Measurements from ENCODE around the gene CFAP45. TPM values are rescaled to one million over a fixed set of nuclear protein-coding genes. Genes with fewer than 3 reads are reported as not detected.

The CFAP45 gene
- total and polyA plus RNA-seq, 9 of the 15 experiments (the other 6 are each of a cell fraction or from before 2014, with no cell fraction given) = 0.65 to 2.4 (median 1.5) TPM

DNA sequence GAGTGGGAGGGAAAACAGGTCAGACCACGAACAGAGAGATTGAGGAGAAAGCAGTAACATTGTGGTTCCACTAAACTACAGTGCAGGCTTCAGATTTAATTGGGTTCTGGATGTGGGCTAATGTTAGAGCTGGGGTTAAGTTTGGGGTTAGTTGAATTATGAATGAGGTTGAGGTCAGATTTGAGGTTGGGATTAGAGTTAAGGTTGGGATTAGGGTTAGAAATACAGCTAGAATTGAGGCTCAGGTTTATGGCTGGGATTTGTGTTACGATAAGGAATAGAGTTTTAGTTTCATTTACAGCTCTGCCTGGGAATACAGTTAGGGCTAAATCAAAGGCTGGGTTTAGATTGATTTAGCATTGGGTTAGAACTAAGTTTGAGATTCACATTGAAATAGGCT, 35.7 kb downstream of the CFAP45 start (continued):
- TF ChIP-seq, protein P1, sequence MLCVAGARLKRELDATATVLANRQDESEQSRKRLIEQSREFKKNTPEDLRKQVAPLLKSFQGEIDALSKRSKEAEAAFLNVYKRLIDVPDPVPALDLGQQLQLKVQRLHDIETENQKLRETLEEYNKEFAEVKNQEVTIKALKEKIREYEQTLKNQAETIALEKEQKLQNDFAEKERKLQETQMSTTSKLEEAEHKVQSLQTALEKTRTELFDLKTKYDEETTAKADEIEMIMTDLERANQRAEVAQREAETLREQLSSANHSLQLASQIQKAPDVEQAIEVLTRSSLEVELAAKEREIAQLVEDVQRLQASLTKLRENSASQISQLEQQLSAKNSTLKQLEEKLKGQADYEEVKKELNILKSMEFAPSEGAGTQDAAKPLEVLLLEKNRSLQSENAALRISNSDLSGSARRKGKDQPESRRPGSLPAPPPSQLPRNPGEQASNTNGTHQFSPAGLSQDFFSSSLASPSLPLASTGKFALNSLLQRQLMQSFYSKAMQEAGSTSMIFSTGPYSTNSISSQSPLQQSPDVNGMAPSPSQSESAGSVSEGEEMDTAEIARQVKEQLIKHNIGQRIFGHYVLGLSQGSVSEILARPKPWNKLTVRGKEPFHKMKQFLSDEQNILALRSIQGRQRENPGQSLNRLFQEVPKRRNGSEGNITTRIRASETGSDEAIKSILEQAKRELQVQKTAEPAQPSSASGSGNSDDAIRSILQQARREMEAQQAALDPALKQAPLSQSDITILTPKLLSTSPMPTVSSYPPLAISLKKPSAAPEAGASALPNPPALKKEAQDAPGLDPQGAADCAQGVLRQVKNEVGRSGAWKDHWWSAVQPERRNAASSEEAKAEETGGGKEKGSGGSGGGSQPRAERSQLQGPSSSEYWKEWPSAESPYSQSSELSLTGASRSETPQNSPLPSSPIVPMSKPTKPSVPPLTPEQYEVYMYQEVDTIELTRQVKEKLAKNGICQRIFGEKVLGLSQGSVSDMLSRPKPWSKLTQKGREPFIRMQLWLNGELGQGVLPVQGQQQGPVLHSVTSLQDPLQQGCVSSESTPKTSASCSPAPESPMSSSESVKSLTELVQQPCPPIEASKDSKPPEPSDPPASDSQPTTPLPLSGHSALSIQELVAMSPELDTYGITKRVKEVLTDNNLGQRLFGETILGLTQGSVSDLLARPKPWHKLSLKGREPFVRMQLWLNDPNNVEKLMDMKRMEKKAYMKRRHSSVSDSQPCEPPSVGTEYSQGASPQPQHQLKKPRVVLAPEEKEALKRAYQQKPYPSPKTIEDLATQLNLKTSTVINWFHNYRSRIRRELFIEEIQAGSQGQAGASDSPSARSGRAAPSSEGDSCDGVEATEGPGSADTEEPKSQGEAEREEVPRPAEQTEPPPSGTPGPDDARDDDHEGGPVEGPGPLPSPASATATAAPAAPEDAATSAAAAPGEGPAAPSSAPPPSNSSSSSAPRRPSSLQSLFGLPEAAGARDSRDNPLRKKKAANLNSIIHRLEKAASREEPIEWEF (CRISPR knock-in tag; IDR thresholded peaks at IDR 0.05) = no peak

DNA sequence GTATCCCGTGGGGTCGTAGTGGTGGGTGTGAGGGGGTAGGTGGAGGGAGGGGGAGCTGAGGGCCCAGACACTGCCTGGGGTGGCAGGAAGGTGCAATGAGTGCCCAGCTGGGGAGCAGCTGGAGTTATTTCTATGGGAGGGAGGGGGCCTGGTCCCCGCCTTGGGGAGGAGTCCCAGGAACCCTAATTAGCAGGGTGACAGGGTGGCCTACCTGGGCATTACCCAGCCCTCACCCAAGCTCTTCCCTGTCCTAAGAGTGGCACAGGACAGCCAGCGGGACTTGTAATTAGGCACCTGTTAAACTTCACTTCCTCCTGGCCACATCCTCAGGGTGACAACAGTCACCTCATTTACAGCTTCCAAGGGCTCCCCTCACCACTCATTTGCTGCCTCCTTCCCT, 37.4 kb downstream of the CFAP45 start, which contains the start of gene VSIG8:
VSIG8 (minus strand) TSS at position 101 of the 400 bp plus-strand sequence. CDS start 136 bp downstream, outside the sequence.
- FAIRE-seq = no peak
- TF ChIP-seq, protein P2, sequence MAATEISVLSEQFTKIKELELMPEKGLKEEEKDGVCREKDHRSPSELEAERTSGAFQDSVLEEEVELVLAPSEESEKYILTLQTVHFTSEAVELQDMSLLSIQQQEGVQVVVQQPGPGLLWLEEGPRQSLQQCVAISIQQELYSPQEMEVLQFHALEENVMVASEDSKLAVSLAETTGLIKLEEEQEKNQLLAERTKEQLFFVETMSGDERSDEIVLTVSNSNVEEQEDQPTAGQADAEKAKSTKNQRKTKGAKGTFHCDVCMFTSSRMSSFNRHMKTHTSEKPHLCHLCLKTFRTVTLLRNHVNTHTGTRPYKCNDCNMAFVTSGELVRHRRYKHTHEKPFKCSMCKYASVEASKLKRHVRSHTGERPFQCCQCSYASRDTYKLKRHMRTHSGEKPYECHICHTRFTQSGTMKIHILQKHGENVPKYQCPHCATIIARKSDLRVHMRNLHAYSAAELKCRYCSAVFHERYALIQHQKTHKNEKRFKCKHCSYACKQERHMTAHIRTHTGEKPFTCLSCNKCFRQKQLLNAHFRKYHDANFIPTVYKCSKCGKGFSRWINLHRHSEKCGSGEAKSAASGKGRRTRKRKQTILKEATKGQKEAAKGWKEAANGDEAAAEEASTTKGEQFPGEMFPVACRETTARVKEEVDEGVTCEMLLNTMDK (IDR thresholded peaks at IDR 0.05; ENCODE audit: borderline replicate concordance, insufficient read depth, low read depth, low read length, poor library complexity, severe bottlenecking) = no peak
- TF ChIP-seq, protein P3, sequence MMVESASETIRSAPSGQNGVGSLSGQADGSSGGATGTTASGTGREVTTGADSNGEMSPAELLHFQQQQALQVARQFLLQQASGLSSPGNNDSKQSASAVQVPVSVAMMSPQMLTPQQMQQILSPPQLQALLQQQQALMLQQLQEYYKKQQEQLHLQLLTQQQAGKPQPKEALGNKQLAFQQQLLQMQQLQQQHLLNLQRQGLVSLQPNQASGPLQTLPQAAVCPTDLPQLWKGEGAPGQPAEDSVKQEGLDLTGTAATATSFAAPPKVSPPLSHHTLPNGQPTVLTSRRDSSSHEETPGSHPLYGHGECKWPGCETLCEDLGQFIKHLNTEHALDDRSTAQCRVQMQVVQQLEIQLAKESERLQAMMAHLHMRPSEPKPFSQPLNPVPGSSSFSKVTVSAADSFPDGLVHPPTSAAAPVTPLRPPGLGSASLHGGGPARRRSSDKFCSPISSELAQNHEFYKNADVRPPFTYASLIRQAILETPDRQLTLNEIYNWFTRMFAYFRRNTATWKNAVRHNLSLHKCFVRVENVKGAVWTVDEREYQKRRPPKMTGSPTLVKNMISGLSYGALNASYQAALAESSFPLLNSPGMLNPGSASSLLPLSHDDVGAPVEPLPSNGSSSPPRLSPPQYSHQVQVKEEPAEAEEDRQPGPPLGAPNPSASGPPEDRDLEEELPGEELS (CRISPR knock-in tag; IDR thresholded peaks at IDR 0.05; ENCODE audit: borderline replicate concordance) = no peak

More for the DNA sequence above, 37.4 kb downstream of the CFAP45 start, which contains the start of gene VSIG8:
- H4K20me1 ChIP-seq (replicated peaks; ENCODE audit: control insufficient read depth, insufficient read depth, low read length) = no peaks in the 10 kb centered on the region
- BruUV-seq (replicated peaks) = no TSS peak
- no peaks in the 10 kb centered on the region for H3K36me3 ChIP-seq (ENCODE audit: control insufficient read depth, insufficient read depth, low read length)
- no peak within 1 kb of the TSS for H3K27ac ChIP-seq (ENCODE audit: extremely low read depth, low read depth, low read length)
- ChIA-PET CTCF (ENCODE audit: low intra/inter-chr PET ratio) (no interaction called here), POLR2A (interaction anchor here (1.0 kb wide), 1 partner anchor 12 kb away, joined by 4 read pairs; no protein-coding TSS in a partner anchor)
- 0% methylated on average over 3 of the region's 4 CpGs for WGBS (ENCODE audit: insufficient coverage, low coverage, missing lambda C conversion rate)
- H3K4me3 ChIP-seq = no peak within 1 kb of the TSS
- no peak within 1 kb of the TSS for H2AFZ ChIP-seq (ENCODE audit: low read depth, low read length)
- no peak within 1 kb of the TSS; a peak in 1 of 4 replicates for H3K9ac ChIP-seq (ENCODE audit: insufficient read depth in 1 of 2, low read depth in 2 of 2, low read length in 2 of 2)
- in situ Hi-C loops (cut with MboI) (no loop called here), intact Hi-C loops (cut with micrococcal nuclease) (no loop called here)
- no peak within 1 kb of the TSS for H3K4me2 ChIP-seq (ENCODE audit: insufficient read depth, low read length)
- no peaks in the 10 kb centered on the region for H3K9me1 ChIP-seq (ENCODE audit: control insufficient read depth, insufficient read depth, low read length)
- 0 out of 5 replicates have a peak, but pooled peaks cover 0 to 1% of the 10 kb centered on the region in 2 experiments for H3K4me1 ChIP-seq (replicated peaks in 1 of 2; ENCODE audit: control insufficient read depth in 2 of 2, insufficient read depth in 2 of 2, low read length in 2 of 2)
- DNase-seq (ENCODE audit: extremely low read depth in 1 of 4, low spot score in 3 of 4) = no peak
- ATAC-seq = no peak
- H3K9me3 ChIP-seq (replicated peaks; ENCODE audit: control insufficient read depth, insufficient read depth, low read depth, low read length) = no peaks in the 10 kb centered on the region
- H3K27me3 ChIP-seq (ENCODE audit: control insufficient read depth in 2 of 2, insufficient read depth in 2 of 2, low read length in 2 of 2) = peaks cover 2 to 46% of the 10 kb centered on the region in 2 experiments; a peak in 4 of 5 replicates
- no peaks in the 10 kb centered on the region for H3K79me2 ChIP-seq (ENCODE audit: control insufficient read depth, insufficient read depth, low read length)

All from K562 (cell line).